ENCODE measurements around the gene CCER1. TPM values are rescaled to one million over a fixed set of nuclear protein-coding genes. Genes with fewer than 3 reads are reported as not detected.

CCER1 gene
- polyA plus RNA-seq (2012; rRNA removed) = not detected in 2 replicates
- not detected in 2 replicates for polyA plus RNA-seq (2012; cell fraction: cytosol; rRNA removed)
- polyA plus RNA-seq (2012; cell fraction: nucleus; rRNA removed) = not detected in 2 replicates

DNA sequence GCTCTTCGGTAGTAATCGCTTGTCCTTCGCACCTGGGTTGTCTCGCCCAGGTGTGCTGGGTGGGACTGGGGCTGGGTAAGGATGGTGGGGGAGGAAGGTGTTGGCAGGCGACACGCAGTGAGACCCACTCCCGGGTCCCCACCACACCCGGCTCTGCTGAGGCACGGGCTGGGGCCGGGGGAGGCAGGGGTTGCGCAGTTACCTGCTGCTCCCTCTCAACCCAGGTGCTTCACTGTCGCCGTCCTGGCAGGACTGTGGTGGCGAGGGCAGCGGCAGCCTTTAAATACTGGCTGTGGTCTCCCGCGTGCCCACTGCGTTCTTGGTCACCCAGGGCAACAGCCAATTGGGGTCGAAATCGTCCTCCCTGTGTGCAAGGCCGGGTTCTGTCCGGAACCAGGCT is at the start of gene CCER1:
Gene CCER1, minus strand, starts transcription at position 256 of the 400 bp plus-strand sequence. CDS start 434 bp downstream, outside the sequence.
- Histone ChIP-seq H3K36me3 (replicated peaks in 1 of 2; ENCODE audit: control insufficient read depth in 1 of 2, insufficient read depth in 2 of 2, low read length in 1 of 2) (no peaks in the 10 kb centered on the region), H3K27me3 (ENCODE audit: insufficient read depth) (no peaks in the 10 kb centered on the region), H2AFZ (ENCODE audit: low read depth) (no peak within 1 kb of the TSS), H4K20me1 (ENCODE audit: insufficient read depth) (no peaks in the 10 kb centered on the region), H3K79me2 (ENCODE audit: insufficient read depth) (no peaks in the 10 kb centered on the region), H3K9ac (no peak within 1 kb of the TSS), H3K9me3 (no peaks in the 10 kb centered on the region), H3K9me2 (no peaks in the 10 kb centered on the region), H3F3A (replicated peaks; ENCODE audit: insufficient read depth) (no peaks in the 10 kb centered on the region), H3K27ac (ENCODE audit: low read depth in 2 of 2, low read length in 1 of 2) (no peak within 1 kb of the TSS), H3K4me2 (no peak within 1 kb of the TSS), H3K4me3 (ENCODE audit: low read depth in 2 of 2, low read length in 1 of 2) (no peak within 1 kb of the TSS), H3K4me1 (ENCODE audit: control insufficient read depth in 1 of 2, insufficient read depth in 2 of 2, low read depth in 1 of 2, low read length in 1 of 2) (no peaks in the 10 kb centered on the region; a peak in 1 of 4 replicates)
- ChIA-PET CTCF (interaction anchor here (1.5 kb wide), 1 partner anchor 10 kb away, joined by 4 read pairs; no protein-coding TSS in a partner anchor), POLR2A (no interaction called here)
- peak; percentile 10 for DNase-seq
- 92% methylated on average over 22 of the region's 22 CpGs for WGBS (ENCODE audit: low lambda C conversion rate)
- TF ChIP-seq TEAD4 (IDR thresholded peaks at IDR 0.05; ENCODE audit: borderline replicate concordance, insufficient read depth) (no peak), REST (IDR thresholded peaks at IDR 0.05; ENCODE audit: low read depth, low read length) (no peak), YY1 (IDR thresholded peaks at IDR 0.05; ENCODE audit: low read depth) (no peak), EP300 (IDR thresholded peaks at IDR 0.05; ENCODE audit: borderline replicate concordance in 1 of 2, low read depth in 1 of 2, low read length in 1 of 2) (no peak)

- H3K27me3 ChIP-seq (ENCODE audit: insufficient read depth) = no peaks in the 10 kb centered on the region
- H3K9ac ChIP-seq = no peak overlapping the region
- H3K27ac ChIP-seq (ENCODE audit: low read depth in 2 of 2, low read length in 1 of 2) = no peak overlapping the region
- POLR2A ChIA-PET = no interaction called here
- CTCF ChIA-PET = no interaction called here
- H3F3A ChIP-seq (replicated peaks; ENCODE audit: insufficient read depth) = no peaks in the 10 kb centered on the region
- H3K4me2 ChIP-seq = no peak overlapping the region
- no peak for DNase-seq
- no peaks in the 10 kb centered on the region for H3K9me2 ChIP-seq
- H3K4me1 ChIP-seq (ENCODE audit: control insufficient read depth in 1 of 2, insufficient read depth in 2 of 2, low read depth in 1 of 2, low read length in 1 of 2) = no peaks in the 10 kb centered on the region; a peak in 1 of 4 replicates
- H4K20me1 ChIP-seq (ENCODE audit: insufficient read depth) = no peaks in the 10 kb centered on the region
- H2AFZ ChIP-seq (ENCODE audit: low read depth) = no peak overlapping the region
- H3K36me3 ChIP-seq (replicated peaks in 1 of 2; ENCODE audit: control insufficient read depth in 1 of 2, insufficient read depth in 2 of 2, low read length in 1 of 2) = no peaks in the 10 kb centered on the region
- TF ChIP-seq CTCF (IDR thresholded peaks at IDR 0.05) (no peak), SMC3 (IDR thresholded peaks at IDR 0.05; ENCODE audit: low read depth, low read length) (no peak), TEAD4 (IDR thresholded peaks at IDR 0.05; ENCODE audit: borderline replicate concordance, insufficient read depth) (no peak), GATA2 (CRISPR knock-in tag; IDR thresholded peaks at IDR 0.05) (no peak), SIN3A (IDR thresholded peaks at IDR 0.05; ENCODE audit: borderline replicate concordance, low read depth, low read length) (no peak), RAD21 (IDR thresholded peaks at IDR 0.05; ENCODE audit: low read length) (no peak), MEF2A (IDR thresholded peaks at IDR 0.05; ENCODE audit: borderline replicate concordance, low read depth) (no peak), RXRA (IDR thresholded peaks at IDR 0.05; ENCODE audit: borderline replicate concordance, low read depth) (no peak), TAF1 (IDR thresholded peaks at IDR 0.05; ENCODE audit: borderline replicate concordance, low read depth, low read length) (no peak), GABPA (IDR thresholded peaks at IDR 0.05; ENCODE audit: low read depth) (no peak), ELF1 (IDR thresholded peaks at IDR 0.05) (no peak), MXI1 (IDR thresholded peaks at IDR 0.05; ENCODE audit: low read depth, low read length) (no peak), POLR2AphosphoS5 (IDR thresholded peaks at IDR 0.05; ENCODE audit: low read depth, low read length) (no peak)
- TF ChIP-seq, protein P1, sequence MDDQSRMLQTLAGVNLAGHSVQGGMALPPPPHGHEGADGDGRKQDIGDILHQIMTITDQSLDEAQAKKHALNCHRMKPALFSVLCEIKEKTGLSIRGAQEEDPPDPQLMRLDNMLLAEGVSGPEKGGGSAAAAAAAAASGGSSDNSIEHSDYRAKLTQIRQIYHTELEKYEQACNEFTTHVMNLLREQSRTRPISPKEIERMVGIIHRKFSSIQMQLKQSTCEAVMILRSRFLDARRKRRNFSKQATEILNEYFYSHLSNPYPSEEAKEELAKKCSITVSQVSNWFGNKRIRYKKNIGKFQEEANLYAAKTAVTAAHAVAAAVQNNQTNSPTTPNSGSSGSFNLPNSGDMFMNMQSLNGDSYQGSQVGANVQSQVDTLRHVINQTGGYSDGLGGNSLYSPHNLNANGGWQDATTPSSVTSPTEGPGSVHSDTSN (IDR thresholded peaks at IDR 0.05) = no peak
- no peaks in the 10 kb centered on the region for H3K9me3 ChIP-seq
- no peak overlapping the region for H3K4me3 ChIP-seq (ENCODE audit: low read depth in 2 of 2, low read length in 1 of 2)
- no peaks in the 10 kb centered on the region for H3K79me2 ChIP-seq (ENCODE audit: insufficient read depth)
These were observed 48.8 kb upstream of the CCER1 start for GRCh38 chr12:91003737-91004136.

Measured in SK-N-SH (cell line).